ENCODE results near the gene MED12L.

DNA sequence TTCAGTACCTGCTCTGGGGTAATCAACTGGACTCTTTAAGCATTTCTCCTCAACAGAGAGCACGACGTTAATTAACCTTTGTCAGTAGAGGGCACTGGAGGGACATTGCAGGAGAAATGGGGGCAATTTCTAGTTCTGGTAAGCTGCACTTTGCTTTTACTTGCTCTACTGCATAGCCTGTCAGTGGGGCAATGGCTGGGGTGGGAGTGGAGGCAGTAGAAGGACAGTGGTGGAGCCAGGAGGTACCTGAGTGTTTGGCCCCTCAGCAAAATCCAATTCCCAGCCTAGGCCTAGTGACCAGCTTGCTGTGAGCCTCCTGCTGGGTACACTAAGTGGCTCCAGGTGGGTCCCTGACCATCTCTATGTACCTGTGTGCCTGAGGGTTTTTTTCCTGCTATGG lies 18.3 kb upstream of the MED12L start:
- TF ChIP-seq, protein P1, sequence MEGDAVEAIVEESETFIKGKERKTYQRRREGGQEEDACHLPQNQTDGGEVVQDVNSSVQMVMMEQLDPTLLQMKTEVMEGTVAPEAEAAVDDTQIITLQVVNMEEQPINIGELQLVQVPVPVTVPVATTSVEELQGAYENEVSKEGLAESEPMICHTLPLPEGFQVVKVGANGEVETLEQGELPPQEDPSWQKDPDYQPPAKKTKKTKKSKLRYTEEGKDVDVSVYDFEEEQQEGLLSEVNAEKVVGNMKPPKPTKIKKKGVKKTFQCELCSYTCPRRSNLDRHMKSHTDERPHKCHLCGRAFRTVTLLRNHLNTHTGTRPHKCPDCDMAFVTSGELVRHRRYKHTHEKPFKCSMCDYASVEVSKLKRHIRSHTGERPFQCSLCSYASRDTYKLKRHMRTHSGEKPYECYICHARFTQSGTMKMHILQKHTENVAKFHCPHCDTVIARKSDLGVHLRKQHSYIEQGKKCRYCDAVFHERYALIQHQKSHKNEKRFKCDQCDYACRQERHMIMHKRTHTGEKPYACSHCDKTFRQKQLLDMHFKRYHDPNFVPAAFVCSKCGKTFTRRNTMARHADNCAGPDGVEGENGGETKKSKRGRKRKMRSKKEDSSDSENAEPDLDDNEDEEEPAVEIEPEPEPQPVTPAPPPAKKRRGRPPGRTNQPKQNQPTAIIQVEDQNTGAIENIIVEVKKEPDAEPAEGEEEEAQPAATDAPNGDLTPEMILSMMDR (conservative IDR thresholded peaks at IDR 0.05; ENCODE audit: low read length), result peak; percentile 78
- TF ChIP-seq EZH2phosphoT487 (IDR thresholded peaks at IDR 0.05; ENCODE audit: borderline replicate concordance, low read depth, low read length), result no peak

Data from OCI-LY7 (cell line).